ENCODE results near the gene SPOP. TPM values are rescaled to one million over a fixed set of nuclear protein-coding genes. Genes with fewer than 3 reads are reported as not detected.

Gene SPOP
- total RNA-seq, 6 experiments from 2014 or later, result 53.2 to 60.6 (median 55.6) TPM

GRCh38 chr17:49694847-49695697 lies 17.2 kb upstream of the SPOP start:
- H3K9me3 Mint-ChIP-seq, result no peaks in the 10 kb centered on the region
- TF ChIP-seq CTCF (IDR thresholded peaks at IDR 0.05), result peak; percentile 96
- peaks cover 3% of the 10 kb centered on the region; the same call in 1 of the 2 replicates for H3K27me3 Mint-ChIP-seq (ENCODE audit: insufficient read depth)
- no peak for DNase-seq
- H3K4me3 Mint-ChIP-seq, result peak overlapping the region; percentile 23
- H3K27ac Mint-ChIP-seq, result no peak overlapping the region
- H3K4me1 Mint-ChIP-seq (ENCODE audit: low read depth), result peaks cover 35% of the 10 kb centered on the region
- no peaks in the 10 kb centered on the region; the same call in 1 of the 2 replicates for H3K36me3 Mint-ChIP-seq (ENCODE audit: low read depth)

- Mint-ChIP-seq H3K4me3 (no peak overlapping the region), H3K4me1 (ENCODE audit: low read depth) (peaks cover 49% of the 10 kb centered on the region), H3K27ac (peak overlapping the region; percentile 54; the same call in 1 of the 2 replicates), H3K36me3 (ENCODE audit: low read depth) (no peaks in the 10 kb centered on the region; the same call in 1 of the 2 replicates), H3K27me3 (ENCODE audit: insufficient read depth) (peaks cover 3% of the 10 kb centered on the region), H3K9me3 (no peaks in the 10 kb centered on the region)
- no peak for DNase-seq
- TF ChIP-seq CTCF (IDR thresholded peaks at IDR 0.05), result no peak
Measured at GRCh38 chr17:49692751-49693150, 14.9 kb upstream of the SPOP start.

GRCh38 chr17:49691677-49692191 lies 13.8 kb upstream of the SPOP start:
- H3K4me3 Mint-ChIP-seq, result peak overlapping the region; percentile 50; the same call in 1 of the 2 replicates
- no peaks in the 10 kb centered on the region; the same call in 1 of the 2 replicates for H3K36me3 Mint-ChIP-seq (ENCODE audit: low read depth)
- TF ChIP-seq CTCF (IDR thresholded peaks at IDR 0.05), result no peak
- H3K27me3 Mint-ChIP-seq (ENCODE audit: insufficient read depth), result peaks cover 3% of the 10 kb centered on the region
- peaks cover 51% of the 10 kb centered on the region for H3K4me1 Mint-ChIP-seq (ENCODE audit: low read depth)
- H3K9me3 Mint-ChIP-seq, result no peaks in the 10 kb centered on the region
- peak overlapping the region; percentile 88 for H3K27ac Mint-ChIP-seq
- no peak for DNase-seq

- H3K27me3 Mint-ChIP-seq (ENCODE audit: insufficient read depth), result peaks cover 3% of the 10 kb centered on the region
- peaks cover 51% of the 10 kb centered on the region for H3K4me1 Mint-ChIP-seq (ENCODE audit: low read depth)
- peak overlapping the region; percentile 50 for H3K4me3 Mint-ChIP-seq
- H3K36me3 Mint-ChIP-seq (ENCODE audit: low read depth), result no peaks in the 10 kb centered on the region; the same call in 1 of the 2 replicates
- no peak for TF ChIP-seq CTCF (IDR thresholded peaks at IDR 0.05)
- H3K9me3 Mint-ChIP-seq, result no peaks in the 10 kb centered on the region
- DNase-seq, result peak; percentile 21
- peak overlapping the region; percentile 88 for H3K27ac Mint-ChIP-seq
Measured at GRCh38 chr17:49691086-49691676, 13.3 kb upstream of the SPOP start.

- Mint-ChIP-seq H3K36me3 (ENCODE audit: low read depth) (no peaks in the 10 kb centered on the region; the same call in 1 of the 2 replicates), H3K4me1 (ENCODE audit: low read depth) (peaks cover 49% of the 10 kb centered on the region), H3K27me3 (ENCODE audit: insufficient read depth) (peaks cover 3% of the 10 kb centered on the region), H3K4me3 (no peak overlapping the region), H3K27ac (peak overlapping the region; percentile 33; the same call in 1 of the 2 replicates), H3K9me3 (no peaks in the 10 kb centered on the region)
- no peak for DNase-seq
- no peak for TF ChIP-seq CTCF (IDR thresholded peaks at IDR 0.05)
Measured at GRCh38 chr17:49690256-49690655, 12.4 kb upstream of the SPOP start.
